ENCODE data around the gene TCP10L. TPM values are rescaled to one million over a fixed set of nuclear protein-coding genes. Genes with fewer than 3 reads are reported as not detected.

The TCP10L gene
- total and polyA plus RNA-seq, 2 of the 13 experiments (the other 11 are each of a cell fraction or from before 2014, with no cell fraction given), result 0.90 to 2.4 TPM

DNA sequence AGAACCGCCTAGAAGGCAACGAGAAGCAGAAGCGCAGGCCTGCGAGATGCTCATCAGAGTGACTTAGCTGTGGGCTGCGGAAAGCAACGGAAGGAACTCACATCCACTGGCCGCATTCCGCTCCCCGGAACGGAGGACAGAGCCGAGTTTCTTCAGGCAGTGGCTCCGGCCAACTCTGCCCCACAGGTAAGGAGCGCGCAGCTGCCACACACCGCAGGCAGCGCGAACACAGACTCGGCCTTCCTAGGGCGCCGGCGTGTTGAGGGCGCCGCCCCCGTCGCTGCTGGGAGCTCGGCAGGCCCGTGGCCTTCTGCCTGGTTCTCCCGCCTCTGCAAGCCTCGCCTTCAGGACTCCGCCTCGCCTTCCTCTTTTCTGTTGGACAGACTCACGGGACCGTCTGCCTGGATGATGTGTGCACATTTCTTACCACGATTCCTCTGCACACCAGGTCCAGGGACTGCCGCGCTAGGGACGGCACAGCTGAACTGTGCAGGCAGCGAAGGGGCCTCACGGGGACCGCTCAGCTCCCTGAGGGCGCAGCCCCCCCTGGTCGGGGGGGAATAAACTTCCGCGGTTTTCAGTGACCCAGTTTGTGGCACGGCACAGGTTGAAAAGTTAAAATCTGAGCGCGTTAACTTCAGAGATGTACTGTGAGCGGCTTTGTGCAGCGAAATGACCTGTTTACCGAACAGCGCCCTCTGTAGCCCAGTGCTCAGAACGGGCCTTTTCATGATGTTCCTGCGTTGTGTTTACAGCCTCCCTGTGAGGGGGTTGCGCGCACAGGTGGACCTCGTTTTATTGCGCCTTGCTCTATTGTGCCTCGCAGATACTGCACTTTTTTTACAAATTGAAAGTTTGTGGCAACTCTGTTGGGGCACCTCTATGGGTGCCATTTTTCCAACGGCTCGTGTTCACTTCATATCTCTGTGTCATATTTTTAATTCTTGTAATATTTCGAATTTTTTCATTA is 15.8 kb downstream of the TCP10L start (continued):
- peak; percentile 18 for TF ChIP-seq GATAD1 (CRISPR knock-in tag; IDR thresholded peaks at IDR 0.05)
- TF ChIP-seq ATF7 (IDR thresholded peaks at IDR 0.05), result no peak
- TF ChIP-seq ATF7 (CRISPR knock-in tag; IDR thresholded peaks at IDR 0.05), result no peak
- TF ChIP-seq ATM (IDR thresholded peaks at IDR 0.05; ENCODE audit: borderline replicate concordance), result no peak
- no peak for TF ChIP-seq ZC3H13 (CRISPR knock-in tag; IDR thresholded peaks at IDR 0.05)
- TF ChIP-seq ZNF382 (CRISPR knock-in tag; IDR thresholded peaks at IDR 0.05; ENCODE audit: borderline replicate concordance), result no peak
- peak; percentile 67; the same call in 1 of the 2 replicates for TF ChIP-seq ZNF138 (CRISPR knock-in tag; IDR thresholded peaks at IDR 0.05; ENCODE audit: low read depth)
- 0 out of 2 replicates have a peak, but pooled peaks have one; percentile 47 for TF ChIP-seq ZBTB7A (CRISPR knock-in tag; IDR thresholded peaks at IDR 0.05)
- no peak for TF ChIP-seq ZFP1 (CRISPR knock-in tag; IDR thresholded peaks at IDR 0.05)
- TF ChIP-seq ELF4 (CRISPR knock-in tag; IDR thresholded peaks at IDR 0.05; ENCODE audit: borderline replicate concordance), result no peak
- TF ChIP-seq, protein P1, sequence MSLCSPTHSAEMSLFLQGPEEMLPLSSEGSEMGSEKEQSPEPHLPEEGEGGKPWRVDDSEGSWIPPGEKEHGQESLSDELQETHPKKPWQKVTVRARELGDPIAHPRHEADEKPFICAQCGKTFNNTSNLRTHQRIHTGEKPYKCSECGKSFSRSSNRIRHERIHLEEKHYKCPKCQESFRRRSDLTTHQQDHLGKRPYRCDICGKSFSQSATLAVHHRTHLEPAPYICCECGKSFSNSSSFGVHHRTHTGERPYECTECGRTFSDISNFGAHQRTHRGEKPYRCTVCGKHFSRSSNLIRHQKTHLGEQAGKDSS (CRISPR knock-in tag; IDR thresholded peaks at IDR 0.05; ENCODE audit: borderline replicate concordance, low read depth), result peak; percentile 61; the same call in 1 of the 2 replicates
- no peak for TF ChIP-seq MATR3 (CRISPR knock-in tag; IDR thresholded peaks at IDR 0.05)
- TF ChIP-seq HNRNPLL (IDR thresholded peaks at IDR 0.05; ENCODE audit: low read depth, low read length, poor library complexity, severe bottlenecking), result peak; percentile 92
- TF ChIP-seq ZNF33B (CRISPR knock-in tag; IDR thresholded peaks at IDR 0.05), result peak; percentile 72; the same call in 1 of the 2 replicates
- TF ChIP-seq, protein P2, sequence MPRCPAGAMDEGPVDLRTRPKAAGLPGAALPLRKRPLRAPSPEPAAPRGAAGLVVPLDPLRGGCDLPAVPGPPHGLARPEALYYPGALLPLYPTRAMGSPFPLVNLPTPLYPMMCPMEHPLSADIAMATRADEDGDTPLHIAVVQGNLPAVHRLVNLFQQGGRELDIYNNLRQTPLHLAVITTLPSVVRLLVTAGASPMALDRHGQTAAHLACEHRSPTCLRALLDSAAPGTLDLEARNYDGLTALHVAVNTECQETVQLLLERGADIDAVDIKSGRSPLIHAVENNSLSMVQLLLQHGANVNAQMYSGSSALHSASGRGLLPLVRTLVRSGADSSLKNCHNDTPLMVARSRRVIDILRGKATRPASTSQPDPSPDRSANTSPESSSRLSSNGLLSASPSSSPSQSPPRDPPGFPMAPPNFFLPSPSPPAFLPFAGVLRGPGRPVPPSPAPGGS (CRISPR knock-in tag; IDR thresholded peaks at IDR 0.05), result peak; percentile 53; the same call in 1 of the 2 replicates
- peak; percentile 76; the same call in 1 of the 2 replicates for TF ChIP-seq TEAD2 (CRISPR knock-in tag; IDR thresholded peaks at IDR 0.05)
- TF ChIP-seq ZIK1 (CRISPR knock-in tag; IDR thresholded peaks at IDR 0.05; ENCODE audit: borderline replicate concordance, low read depth), result 0 out of 2 replicates have a peak, but pooled peaks have one; percentile 59
- TF ChIP-seq, protein P3, sequence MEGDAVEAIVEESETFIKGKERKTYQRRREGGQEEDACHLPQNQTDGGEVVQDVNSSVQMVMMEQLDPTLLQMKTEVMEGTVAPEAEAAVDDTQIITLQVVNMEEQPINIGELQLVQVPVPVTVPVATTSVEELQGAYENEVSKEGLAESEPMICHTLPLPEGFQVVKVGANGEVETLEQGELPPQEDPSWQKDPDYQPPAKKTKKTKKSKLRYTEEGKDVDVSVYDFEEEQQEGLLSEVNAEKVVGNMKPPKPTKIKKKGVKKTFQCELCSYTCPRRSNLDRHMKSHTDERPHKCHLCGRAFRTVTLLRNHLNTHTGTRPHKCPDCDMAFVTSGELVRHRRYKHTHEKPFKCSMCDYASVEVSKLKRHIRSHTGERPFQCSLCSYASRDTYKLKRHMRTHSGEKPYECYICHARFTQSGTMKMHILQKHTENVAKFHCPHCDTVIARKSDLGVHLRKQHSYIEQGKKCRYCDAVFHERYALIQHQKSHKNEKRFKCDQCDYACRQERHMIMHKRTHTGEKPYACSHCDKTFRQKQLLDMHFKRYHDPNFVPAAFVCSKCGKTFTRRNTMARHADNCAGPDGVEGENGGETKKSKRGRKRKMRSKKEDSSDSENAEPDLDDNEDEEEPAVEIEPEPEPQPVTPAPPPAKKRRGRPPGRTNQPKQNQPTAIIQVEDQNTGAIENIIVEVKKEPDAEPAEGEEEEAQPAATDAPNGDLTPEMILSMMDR (CRISPR knock-in tag; IDR thresholded peaks at IDR 0.05), result peak; percentile 86
- peak; percentile 41; the same call in 1 of the 2 replicates for TF ChIP-seq ZNF546 (CRISPR knock-in tag; conservative IDR thresholded peaks at IDR 0.05)
- TF ChIP-seq IRX3 (CRISPR knock-in tag; IDR thresholded peaks at IDR 0.05; ENCODE audit: borderline replicate concordance, low read depth), result no peak
- peak; percentile 89; the same call in 1 of the 2 replicates for TF ChIP-seq ZNF232 (CRISPR knock-in tag; IDR thresholded peaks at IDR 0.05; ENCODE audit: borderline replicate concordance)
- peak; percentile 19 to 28; a peak in 1 of 4 replicates for TF ChIP-seq POLR2A (IDR thresholded peaks at IDR 0.05; ENCODE audit: insufficient read depth in 1 of 2, low read depth in 2 of 2, low read length in 2 of 2)
- TF ChIP-seq, protein P4, sequence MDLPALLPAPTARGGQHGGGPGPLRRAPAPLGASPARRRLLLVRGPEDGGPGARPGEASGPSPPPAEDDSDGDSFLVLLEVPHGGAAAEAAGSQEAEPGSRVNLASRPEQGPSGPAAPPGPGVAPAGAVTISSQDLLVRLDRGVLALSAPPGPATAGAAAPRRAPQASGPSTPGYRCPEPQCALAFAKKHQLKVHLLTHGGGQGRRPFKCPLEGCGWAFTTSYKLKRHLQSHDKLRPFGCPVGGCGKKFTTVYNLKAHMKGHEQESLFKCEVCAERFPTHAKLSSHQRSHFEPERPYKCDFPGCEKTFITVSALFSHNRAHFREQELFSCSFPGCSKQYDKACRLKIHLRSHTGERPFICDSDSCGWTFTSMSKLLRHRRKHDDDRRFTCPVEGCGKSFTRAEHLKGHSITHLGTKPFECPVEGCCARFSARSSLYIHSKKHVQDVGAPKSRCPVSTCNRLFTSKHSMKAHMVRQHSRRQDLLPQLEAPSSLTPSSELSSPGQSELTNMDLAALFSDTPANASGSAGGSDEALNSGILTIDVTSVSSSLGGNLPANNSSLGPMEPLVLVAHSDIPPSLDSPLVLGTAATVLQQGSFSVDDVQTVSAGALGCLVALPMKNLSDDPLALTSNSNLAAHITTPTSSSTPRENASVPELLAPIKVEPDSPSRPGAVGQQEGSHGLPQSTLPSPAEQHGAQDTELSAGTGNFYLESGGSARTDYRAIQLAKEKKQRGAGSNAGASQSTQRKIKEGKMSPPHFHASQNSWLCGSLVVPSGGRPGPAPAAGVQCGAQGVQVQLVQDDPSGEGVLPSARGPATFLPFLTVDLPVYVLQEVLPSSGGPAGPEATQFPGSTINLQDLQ (CRISPR knock-in tag; IDR thresholded peaks at IDR 0.05), result no peak

Measured in HepG2 (cell line).